ENCODE measurements around the gene KCNQ1.

The KCNQ1 gene

DNA sequence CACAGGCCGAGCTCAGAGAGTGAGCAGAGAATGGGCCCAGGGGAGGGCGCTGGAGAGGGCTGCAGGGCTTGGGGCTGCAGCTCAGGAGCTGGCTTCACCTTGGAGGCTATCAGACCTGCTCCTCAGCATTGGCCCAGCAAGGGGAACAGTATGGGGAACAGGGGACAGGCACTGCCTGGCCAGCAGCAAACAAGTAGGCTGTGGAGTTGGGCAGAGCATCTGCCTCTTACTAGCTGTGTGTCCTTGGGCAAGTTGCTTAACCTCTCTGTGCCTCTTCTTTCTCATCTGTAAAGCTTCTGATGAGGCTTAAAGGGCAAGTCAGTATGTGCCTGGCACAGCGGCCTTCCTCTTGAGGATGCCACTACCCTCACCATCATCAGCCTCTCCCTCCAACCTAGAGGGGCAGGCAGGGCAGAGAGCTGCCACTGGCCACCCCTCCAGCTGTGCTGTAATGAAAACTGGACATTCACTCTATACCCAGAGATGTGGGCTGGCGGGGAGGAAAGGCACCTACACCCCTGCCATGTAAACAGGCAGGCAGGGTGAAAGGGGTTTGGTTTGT lies 448.2 kb downstream of the KCNQ1 start:
- in situ Hi-C loops (cut with MboI; ENCODE audit: low sequenced_read_pairs): loop anchor here (10.0 to 25.0 kb wide), 3 partner anchors 358 to 706 kb away; no protein-coding TSS in a partner anchor

DNA sequence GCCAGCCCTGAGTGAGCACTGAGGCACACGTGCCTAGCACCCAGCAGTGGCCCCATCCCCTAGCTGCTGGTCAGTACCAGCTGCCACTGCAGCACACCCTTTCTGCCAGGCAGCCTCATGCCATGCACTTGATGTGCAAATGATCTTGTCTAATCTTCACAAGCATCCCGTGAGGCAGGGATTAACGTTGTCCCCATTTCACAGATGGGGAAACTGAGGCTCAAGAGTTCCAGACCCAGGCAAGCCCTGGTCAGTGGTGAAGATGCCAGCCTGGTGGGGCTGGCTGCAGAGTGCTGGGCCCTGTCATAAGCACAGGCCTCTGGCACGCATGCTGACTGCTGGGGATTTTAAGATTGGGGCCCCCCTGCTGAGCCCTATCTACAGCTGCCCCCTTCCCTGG lies 449.1 kb downstream of the KCNQ1 start:
- in situ Hi-C loops (cut with MboI; ENCODE audit: low sequenced_read_pairs): loop anchor here (10.0 to 25.0 kb wide), 3 partner anchors 359 to 707 kb away; no protein-coding TSS in a partner anchor

DNA sequence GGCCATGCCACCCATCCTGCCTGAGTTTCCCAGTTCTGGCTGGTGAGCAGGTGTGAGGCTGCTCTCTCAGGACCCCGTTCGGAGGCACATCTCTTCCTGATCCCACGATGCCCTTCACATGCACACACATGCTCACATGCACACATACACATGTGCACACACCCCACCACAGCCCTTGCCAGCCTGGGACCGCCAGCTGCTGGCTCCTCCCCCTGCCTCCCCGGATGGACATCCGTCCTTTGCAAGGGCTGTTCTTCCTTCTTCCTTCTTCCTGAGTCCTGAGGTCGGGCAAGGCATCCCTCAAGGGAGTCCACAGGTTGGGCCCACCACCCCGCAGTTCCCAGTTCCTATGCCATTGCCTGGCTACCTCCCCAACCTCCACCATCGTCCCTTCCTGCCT lies 451.2 kb downstream of the KCNQ1 start:
- in situ Hi-C loops (cut with MboI; ENCODE audit: low sequenced_read_pairs): loop anchor here (10.0 to 25.0 kb wide), 3 partner anchors 361 to 709 kb away; no protein-coding TSS in a partner anchor

DNA sequence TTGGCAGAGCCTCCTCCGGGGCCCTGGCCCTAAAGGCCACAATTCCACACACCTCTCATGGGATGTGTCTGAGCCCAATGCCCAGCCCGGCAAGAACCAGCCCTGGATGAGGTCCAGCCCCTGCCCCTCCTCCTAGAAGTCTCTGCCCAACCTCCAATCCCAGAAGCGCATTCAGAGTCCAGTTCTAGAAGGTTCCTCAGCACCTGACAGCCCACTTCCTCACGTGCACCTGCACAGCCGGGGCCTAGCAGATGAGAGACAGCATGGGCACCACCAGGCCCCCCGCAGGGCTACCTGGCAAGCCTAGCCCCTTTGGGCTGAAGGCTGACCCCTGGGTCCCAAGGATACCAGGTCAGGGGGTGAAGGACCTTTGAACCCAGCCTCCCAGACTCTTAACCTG lies 452.2 kb downstream of the KCNQ1 start:
- in situ Hi-C loops (cut with MboI; ENCODE audit: low sequenced_read_pairs): loop anchor here (10.0 to 25.0 kb wide), 3 partner anchors 362 to 710 kb away; no protein-coding TSS in a partner anchor

DNA sequence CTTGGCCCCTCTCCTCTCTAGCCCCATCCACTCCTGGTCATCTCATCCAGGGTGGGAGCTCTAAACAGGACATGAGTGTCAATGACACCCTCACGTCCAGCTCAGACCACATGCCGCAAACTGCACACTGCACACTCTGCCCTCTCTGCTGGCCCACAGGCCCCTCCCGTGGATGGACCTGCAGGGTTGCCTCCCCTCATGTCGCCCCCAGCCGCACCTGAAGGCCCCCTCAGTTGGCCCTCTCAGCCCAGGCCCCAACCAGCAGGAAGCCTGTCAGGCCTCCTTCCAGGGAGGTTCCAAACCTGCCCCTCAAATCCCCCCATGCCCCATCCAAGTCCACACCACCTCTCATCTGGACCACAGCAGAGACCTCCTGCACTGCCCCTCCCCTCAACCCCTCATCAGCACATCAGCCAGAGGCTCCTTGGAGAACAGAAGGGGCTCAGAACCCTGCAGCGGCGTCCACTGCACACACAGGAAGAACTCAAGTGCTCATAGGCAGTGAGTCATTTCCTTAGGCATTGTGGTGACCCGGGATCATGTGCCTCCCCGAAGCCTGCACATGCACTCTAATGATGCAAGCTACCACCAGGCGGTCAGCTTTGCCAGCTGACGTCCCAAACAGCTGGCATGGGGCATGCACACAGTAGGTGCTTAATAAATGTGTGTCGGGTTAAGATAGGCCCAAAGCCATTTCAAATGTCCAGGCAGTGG lies 453.7 kb downstream of the KCNQ1 start:
- in situ Hi-C loops (cut with MboI; ENCODE audit: low sequenced_read_pairs): loop anchor here (10.0 to 25.0 kb wide), 3 partner anchors 364 to 711 kb away; no protein-coding TSS in a partner anchor
